A549 (cell line): ENCODE data around the gene TRIML1.

Experiments
- CHD2 ChIP-seq: fragments of 150-350 bp; IDR thresholded peaks from 2 replicates; pipeline ENCODE4 v1.6.1; 2014; ENCODE audit warnings: low read length; ENCODE audit not compliant: partially characterized antibody
- CTCF ChIP-seq: fragments of >200 bp; sonication (Bioruptor Twin); formaldehyde crosslinking; IDR thresholded peaks from 3 replicates; pipeline ENCODE4 v1.5.1; 2016
- E2F6 ChIP-seq: IDR thresholded peaks from 2 replicates; pipeline ENCODE4 v1.6.1; 2012; ENCODE audit warnings: low read depth, borderline replicate concordance
- EP300 ChIP-seq, 2 experiments: fragments of >200 bp; sonication (Bioruptor Twin); formaldehyde crosslinking; IDR thresholded peaks; 2 replicates in 1 of 2; 3 replicates in 1 of 2; pipeline ENCODE4 v1.6.1; 2016 to 2017
- POLR2A ChIP-seq: IDR thresholded peaks from 2 replicates; pipeline ENCODE4 v1.6.1; 2012; ENCODE audit warnings: mild to moderate bottlenecking, low read length
- REST ChIP-seq: fragments of 200-600 bp; sonication (generic); IDR thresholded peaks from 2 replicates; pipeline ENCODE4 v1.6.1; 2016; ENCODE audit warnings: antibody characterized with exemption, mild to moderate bottlenecking, moderate library complexity
- RFX5 ChIP-seq: fragments of 450-650 bp; IDR thresholded peaks from 2 replicates; pipeline ENCODE4 v1.7.1; 2014; ENCODE audit warnings: antibody characterized with exemption, mild to moderate bottlenecking, moderate library complexity

- TF ChIP-seq REST: no peak
- TF ChIP-seq CTCF: no peak
- TF ChIP-seq EP300 (IDR thresholded peaks at IDR 0.05): no peak
- no peak for TF ChIP-seq POLR2A
- no peak for TF ChIP-seq RFX5
- TF ChIP-seq CHD2: no peak
- TF ChIP-seq E2F6: no peak
Observed at GRCh38 chr4:188117631-188118324, 21.5 kb upstream of the TRIML1 start.
